ENCODE data around the gene TIMP1. TPM values are rescaled to one million over a fixed set of nuclear protein-coding genes. Genes with fewer than 3 reads are reported as not detected.

TIMP1 gene
- total and polyA plus RNA-seq, 2 experiments from 2014 or later, result 39.0 to 117 TPM

GRCh38 chrX:47605024-47605423 is 22.8 kb downstream of the TIMP1 start (continued):
- TF ChIP-seq EZH2 (IDR thresholded peaks at IDR 0.05; ENCODE audit: low read depth, unreplicated experiment) (no peak), STAT1 (IDR thresholded peaks at IDR 0.05; ENCODE audit: unreplicated experiment) (no peak), CTCF (conservative IDR thresholded peaks at IDR 0.05; ENCODE audit: low read depth in 2 of 2) (no peak), EZH2phosphoT487 (IDR thresholded peaks at IDR 0.05; ENCODE audit: unreplicated experiment) (no peak), NANOG (IDR thresholded peaks at IDR 0.05; ENCODE audit: borderline replicate concordance) (no peak), ZNF462 (CRISPR knock-in tag; IDR thresholded peaks at IDR 0.05) (no peak)

DNA sequence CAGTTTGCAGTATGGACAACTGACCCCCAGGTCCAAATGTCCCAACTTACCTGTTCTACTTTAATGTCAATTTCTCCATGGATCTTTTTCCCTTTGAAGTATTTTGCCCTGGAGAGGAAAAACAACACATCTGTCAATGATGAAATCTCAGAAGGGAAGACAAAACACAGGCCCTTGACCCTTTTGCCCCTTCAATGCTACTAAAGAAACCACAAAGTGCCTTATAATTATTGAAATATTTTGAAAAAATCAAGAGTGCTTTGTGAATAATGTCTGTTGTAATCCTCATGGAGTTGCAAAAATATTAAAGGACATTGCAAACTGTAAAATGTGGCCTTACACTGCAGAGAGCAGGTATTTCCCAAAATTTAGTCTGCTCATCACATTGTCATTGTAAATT is 24.9 kb downstream of the TIMP1 start:
- Histone ChIP-seq H2AFZ (no peak overlapping the region), H3K4me1 (ENCODE audit: insufficient read depth) (no peaks in the 10 kb centered on the region), H3F3A (replicated peaks; ENCODE audit: low read depth) (no peaks in the 10 kb centered on the region), H3K9me2 (ENCODE audit: insufficient read depth) (no peaks in the 10 kb centered on the region), H3K79me2 (replicated peaks; ENCODE audit: insufficient read depth) (no peaks in the 10 kb centered on the region), H3K27ac (ENCODE audit: low read depth) (0 out of 2 replicates have a peak overlapping the region, but pooled peaks have one; percentile 14), H3K4me3 (no peak overlapping the region), H4K20me1 (replicated peaks; ENCODE audit: insufficient read depth) (no peaks in the 10 kb centered on the region), H3K27me3 (ENCODE audit: insufficient read depth) (no peaks in the 10 kb centered on the region), H3K36me3 (ENCODE audit: insufficient read depth) (no peaks in the 10 kb centered on the region), H3K4me2 (no peak overlapping the region)
- Mint-ChIP-seq H3K4me1 (peaks cover 17% of the 10 kb centered on the region), H3K27ac (no peak overlapping the region), H3K4me3 (no peak overlapping the region), H3K36me3 (ENCODE audit: low read depth) (peaks cover 13% of the 10 kb centered on the region; the same call in 2 of the 3 replicates), H3K9me3 (no peaks in the 10 kb centered on the region), H3K27me3 (ENCODE audit: insufficient read depth, low read depth, poor library complexity) (peaks cover 4% of the 10 kb centered on the region)
- ATAC-seq (no peak), DNase-seq (ENCODE audit: low spot score) (no peak)
- TF ChIP-seq EZH2 (IDR thresholded peaks at IDR 0.05; ENCODE audit: low read depth, unreplicated experiment) (no peak), POLR2AphosphoS5 (IDR thresholded peaks at IDR 0.05; ENCODE audit: low read depth) (no peak), NANOG (IDR thresholded peaks at IDR 0.05; ENCODE audit: borderline replicate concordance) (no peak), CTCF (conservative IDR thresholded peaks at IDR 0.05; ENCODE audit: low read depth in 2 of 2) (no peak), ETS1 (IDR thresholded peaks at IDR 0.05) (no peak), ZNF114 (CRISPR knock-in tag; IDR thresholded peaks at IDR 0.05) (no peak)
- TF ChIP-seq, protein P1, sequence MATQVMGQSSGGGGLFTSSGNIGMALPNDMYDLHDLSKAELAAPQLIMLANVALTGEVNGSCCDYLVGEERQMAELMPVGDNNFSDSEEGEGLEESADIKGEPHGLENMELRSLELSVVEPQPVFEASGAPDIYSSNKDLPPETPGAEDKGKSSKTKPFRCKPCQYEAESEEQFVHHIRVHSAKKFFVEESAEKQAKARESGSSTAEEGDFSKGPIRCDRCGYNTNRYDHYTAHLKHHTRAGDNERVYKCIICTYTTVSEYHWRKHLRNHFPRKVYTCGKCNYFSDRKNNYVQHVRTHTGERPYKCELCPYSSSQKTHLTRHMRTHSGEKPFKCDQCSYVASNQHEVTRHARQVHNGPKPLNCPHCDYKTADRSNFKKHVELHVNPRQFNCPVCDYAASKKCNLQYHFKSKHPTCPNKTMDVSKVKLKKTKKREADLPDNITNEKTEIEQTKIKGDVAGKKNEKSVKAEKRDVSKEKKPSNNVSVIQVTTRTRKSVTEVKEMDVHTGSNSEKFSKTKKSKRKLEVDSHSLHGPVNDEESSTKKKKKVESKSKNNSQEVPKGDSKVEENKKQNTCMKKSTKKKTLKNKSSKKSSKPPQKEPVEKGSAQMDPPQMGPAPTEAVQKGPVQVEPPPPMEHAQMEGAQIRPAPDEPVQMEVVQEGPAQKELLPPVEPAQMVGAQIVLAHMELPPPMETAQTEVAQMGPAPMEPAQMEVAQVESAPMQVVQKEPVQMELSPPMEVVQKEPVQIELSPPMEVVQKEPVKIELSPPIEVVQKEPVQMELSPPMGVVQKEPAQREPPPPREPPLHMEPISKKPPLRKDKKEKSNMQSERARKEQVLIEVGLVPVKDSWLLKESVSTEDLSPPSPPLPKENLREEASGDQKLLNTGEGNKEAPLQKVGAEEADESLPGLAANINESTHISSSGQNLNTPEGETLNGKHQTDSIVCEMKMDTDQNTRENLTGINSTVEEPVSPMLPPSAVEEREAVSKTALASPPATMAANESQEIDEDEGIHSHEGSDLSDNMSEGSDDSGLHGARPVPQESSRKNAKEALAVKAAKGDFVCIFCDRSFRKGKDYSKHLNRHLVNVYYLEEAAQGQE (IDR thresholded peaks at IDR 0.05; ENCODE audit: unreplicated experiment), result no peak

Data from GM23338 (cell line).